Measurements from ENCODE around the gene SLC26A11.

DNA sequence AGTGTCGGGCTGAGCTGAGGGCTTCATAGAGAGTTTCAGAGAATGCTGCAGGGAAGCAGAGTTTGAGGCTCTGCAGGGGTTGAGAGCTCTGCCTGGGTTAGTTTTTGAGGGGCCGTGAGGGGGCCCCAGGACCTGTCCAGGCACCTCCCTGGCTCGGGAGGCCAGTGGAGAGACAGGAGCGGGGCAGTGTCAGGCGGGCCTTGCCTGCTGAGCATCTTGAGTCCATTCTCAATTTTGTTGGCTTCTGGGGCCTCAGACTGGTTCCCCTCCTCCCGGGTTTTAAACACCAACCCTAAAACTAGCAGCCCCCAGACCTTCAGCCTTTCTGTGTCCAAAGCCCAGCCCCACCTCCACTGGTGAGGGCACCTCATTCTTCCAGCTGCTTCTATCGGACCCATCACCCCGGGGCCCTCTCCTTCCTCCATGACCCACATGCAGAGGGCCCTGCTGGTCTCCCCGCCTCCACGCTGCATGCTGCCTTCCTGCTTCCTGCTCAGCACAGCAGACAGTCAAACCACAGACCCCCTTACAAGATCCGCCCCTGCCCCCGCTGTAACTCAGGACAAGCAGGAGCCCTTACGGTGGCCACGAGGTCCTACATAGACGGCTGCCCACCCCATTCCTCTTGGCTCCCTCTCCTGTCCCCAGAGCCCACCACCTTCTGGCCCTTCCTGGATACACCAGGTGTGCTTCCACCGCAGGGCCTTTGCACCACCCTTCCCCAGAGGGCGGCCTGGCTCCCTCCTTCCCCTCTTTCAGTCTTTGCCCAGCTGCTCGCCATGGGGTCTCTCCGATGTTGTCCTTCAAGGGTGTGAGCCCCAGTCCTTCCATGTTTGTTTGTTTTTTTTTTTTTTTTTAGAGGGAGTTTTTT lies 44.2 kb downstream of the SLC26A11 start:
- TF ChIP-seq EZH2 (conservative IDR thresholded peaks at IDR 0.05; ENCODE audit: low read depth, low read length) (no peak), CTCF (CRISPR knock-in tag; IDR thresholded peaks at IDR 0.05) (no peak), USF2 (IDR thresholded peaks at IDR 0.05; ENCODE audit: low read depth, low read length) (no peak), USF2 (CRISPR knock-in tag; IDR thresholded peaks at IDR 0.05; ENCODE audit: borderline replicate concordance) (no peak; the same call in 1 of the 2 replicates), POLR2AphosphoS5 (IDR thresholded peaks at IDR 0.05; ENCODE audit: low read depth, low read length) (no peak), ZNF431 (CRISPR knock-in tag; IDR thresholded peaks at IDR 0.05; ENCODE audit: borderline replicate concordance, low read depth) (no peak), NR2C2 (CRISPR knock-in tag; IDR thresholded peaks at IDR 0.05; ENCODE audit: borderline replicate concordance) (no peak; the same call in 1 of the 2 replicates)

Measured in HepG2 (cell line).